ENCODE measurements around the gene CD63. TPM values are rescaled to one million over a fixed set of nuclear protein-coding genes. Genes with fewer than 3 reads are reported as not detected.

The CD63 gene
- total RNA-seq, 1 donor from 2014 or later = 1,479 TPM

GRCh38 chr12:55739025-55739378, 10.2 kb upstream of the CD63 start:
- DNase-seq (ENCODE audit: low read depth, low spot score) = no peak

DNA sequence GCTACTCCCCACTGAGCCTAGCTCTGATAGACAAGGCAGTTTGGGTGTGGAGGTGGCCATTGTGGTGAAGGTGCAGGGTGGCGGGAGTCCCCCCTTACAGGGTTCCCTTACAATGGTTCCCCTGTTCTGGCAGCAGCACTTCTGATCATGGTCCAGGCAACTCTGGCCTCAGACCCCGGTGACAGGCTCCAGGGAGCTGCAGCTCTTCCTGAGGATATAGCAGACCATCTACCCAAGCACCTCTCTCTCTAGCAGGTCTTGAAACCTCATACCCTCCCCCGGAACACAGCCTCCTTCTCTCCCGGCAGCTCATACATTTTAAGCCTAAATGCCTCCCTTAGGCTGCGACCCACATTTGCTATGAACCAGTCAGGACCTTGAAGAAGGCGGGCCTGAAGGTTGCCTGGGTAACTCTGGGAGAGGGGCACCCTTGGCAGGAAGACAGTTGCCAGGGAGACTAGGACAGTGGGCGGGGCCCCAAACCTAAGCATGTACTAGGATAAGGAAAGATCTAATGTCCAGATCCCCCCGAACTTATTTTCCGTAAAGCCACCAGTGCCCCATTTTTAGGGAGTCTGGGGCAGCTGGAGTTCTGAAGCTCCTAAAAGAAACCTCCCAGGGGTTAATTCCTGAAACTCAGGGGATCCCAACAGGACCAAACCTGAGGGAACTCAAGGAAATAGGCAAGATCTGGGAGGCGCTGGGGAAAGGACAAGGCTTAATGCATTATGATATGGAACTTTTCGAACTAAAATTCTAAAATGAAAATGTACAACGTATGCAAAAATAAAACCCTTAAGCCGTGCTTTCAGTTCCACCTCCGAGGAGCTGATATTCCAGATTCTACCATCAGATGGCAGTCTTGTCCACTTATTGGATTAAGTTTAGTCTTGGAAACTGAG, 9.6 kb upstream of the CD63 start:
- DNase-seq (ENCODE audit: low read depth, low spot score) = no peak

DNA sequence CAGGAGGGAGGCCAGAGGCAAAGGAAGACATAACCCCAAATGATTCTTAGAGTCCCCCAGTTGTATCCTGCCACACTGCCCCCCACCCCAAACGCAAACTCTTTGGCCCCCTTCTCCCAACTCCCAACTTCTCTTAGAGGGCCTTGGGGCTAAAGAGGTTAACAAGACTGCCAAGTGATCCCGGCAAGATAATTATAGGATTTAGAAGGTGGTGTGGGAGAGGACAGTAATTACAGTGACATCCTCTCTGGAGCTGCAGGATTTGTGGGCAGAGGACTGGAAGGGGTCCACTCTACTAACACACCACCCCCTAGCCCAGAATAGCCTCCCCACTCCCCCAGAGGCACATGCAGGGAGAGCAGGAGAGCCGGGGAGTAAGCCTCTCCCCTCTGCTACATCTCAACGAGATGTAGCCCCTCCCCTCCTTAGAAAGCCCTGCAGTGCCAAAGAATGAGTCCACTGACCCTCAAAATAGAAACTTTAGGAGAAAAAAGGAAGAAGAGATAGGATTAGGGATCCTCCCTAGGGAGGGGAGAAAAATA, 8.8 kb upstream of the CD63 start:
- no peak for DNase-seq (ENCODE audit: low read depth, low spot score)

DNA sequence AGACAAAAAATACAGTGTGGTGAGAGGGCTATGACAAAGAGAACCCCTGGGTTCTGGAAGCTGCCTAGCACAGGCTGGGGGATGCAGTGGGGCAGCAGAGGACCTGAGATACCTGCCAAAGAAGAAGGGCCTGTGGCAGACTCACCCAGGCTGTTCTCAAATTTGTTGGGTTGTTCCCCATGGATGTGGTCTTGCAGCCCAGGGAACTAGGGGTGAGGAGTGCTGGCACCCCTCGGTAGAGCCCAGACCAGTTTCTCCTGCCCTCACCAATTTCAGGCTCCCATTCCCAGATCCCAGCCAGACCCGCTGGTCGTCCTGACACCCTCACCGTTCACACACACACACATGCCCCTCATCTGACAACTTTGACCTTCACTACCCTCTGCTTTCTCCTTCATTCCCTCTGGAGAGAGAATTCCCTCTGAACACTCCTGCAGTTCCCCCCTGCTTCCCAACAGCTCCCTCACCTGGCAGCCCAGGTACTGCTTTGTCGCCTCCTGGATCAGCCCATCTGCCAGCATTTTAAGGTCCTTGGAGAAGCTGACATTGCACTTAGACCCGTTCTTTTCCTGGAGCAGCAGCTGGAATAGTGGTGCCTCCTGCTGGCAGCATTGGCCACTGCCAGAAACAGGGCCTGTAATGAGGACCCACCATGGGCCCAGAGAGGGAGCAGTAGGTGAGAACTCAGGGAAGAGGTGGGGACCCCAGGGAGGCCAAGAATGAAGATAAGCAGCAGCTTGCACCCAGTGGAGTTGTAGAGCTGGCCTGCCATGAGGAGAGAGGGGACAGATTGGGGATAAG, 8.2 kb upstream of the CD63 start:
- no peak for DNase-seq (ENCODE audit: low read depth, low spot score)

DNA sequence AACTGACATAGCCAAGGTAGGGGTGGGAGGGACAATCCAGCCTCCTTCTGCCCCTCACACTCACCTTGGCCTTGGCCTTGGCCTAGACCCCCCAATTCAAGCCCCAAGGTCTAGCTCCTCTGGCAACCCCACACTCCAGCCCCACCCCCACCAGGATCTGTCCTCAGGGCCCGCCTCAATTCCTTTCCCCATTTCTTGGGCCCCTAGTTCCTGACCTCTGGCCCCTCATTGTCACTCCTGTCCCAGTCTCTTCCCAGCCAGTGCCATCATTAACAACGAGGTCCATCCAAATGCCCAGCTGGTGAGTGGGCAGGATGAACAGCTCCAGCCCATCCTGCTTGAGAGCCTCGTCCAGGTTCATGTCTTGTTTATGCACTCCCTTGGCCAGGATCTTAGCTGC, 7.3 kb upstream of the CD63 start:
- DNase-seq (ENCODE audit: low read depth, low spot score) = no peak

GRCh38 chr12:55734595-55734994, 5.8 kb upstream of the CD63 start:
- DNase-seq (ENCODE audit: low read depth, low spot score) = no peak

DNA sequence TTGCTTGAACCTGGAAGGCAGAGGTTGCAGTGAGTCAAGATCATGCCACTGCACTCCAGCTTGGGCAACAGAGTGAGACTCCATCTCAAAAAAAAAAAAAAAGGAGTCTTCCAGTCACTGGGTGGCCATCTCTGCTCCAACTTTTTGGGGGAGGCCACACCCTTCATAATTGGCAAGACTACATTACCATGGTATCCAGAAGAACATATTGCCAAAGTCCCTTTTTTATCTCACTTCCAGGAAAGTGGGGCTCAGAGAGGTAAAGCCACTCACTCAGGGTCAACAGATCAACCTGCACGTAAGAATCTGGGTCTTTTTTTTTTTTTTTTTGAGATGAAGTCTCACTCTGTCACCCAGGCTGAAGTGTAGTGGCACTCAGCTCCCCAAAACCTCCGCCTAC, 5.0 kb upstream of the CD63 start:
- DNase-seq (ENCODE audit: low read depth, low spot score) = no peak

DNA sequence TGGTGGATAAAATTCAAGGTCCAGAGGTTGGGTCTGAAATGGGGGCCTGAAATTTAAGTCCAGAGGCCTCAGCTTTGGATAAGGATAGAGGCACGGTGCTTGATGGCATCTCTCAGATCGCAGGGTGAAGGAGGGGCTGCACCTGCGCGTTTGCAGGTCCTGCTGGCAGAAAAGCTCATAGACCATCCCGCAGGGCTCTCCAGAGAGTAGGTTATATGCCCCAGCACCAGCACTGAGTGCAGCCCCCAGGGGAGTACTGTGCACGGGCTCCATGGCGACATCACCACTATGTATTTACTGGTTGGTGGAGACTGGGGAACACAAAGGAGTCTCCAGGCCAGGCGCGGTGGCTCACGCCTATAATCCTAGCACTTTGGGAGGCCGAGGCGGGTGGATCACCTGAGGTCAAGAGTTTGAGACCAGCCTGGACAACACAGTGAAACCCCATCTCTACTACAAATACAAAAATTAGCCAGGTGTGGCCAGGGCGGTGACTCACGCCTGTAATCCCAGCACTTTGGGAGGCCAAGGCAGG, 4.3 kb upstream of the CD63 start:
- no peak for DNase-seq (ENCODE audit: low read depth, low spot score)

- DNase-seq (ENCODE audit: low read depth, low spot score) = no peak
Measured at GRCh38 chr12:55732288-55732687, 3.5 kb upstream of the CD63 start.

- DNase-seq (ENCODE audit: low read depth, low spot score) = no peak
Measured at GRCh38 chr12:55729819-55730818, 1.3 kb upstream of the CD63 start.

DNA sequence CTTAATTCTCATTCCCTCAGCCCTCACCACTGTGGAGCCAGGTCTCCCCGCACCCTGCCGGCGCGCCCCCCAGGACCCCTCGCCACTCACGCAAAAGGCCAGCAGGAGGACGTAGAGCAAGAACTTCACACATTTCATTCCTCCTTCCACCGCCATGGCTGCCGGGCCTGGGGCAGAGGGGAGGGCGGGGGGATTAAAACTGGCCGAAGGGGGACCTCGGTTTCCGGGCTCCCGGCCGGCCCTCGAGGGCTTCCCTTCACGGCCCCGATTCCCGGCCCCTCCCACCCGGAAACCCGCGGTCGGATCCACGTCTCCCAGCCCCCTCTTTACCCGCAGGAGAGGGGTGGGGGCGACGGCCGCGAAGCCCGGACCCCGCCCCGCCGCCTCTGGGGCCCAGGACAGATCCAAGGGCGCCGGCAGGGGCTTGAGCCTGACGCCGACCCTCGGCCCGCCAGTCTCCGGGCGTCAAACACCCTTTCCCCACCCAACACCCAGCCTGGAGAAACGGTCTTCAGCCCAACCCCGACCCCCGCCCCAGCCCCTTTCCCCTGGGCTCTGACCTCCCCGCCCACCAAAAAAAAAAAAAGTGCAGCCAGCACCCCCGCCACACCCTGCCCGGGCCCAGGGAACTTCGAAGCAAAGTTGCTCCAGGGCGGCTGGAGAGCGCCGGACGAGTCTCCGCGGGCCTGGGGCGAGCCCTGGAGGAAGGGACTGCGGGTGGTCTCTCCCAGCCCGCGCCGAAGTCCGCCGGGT, 447 bp downstream of the CD63 start:
- DNase-seq (ENCODE audit: low read depth, low spot score) = no peak

DNA sequence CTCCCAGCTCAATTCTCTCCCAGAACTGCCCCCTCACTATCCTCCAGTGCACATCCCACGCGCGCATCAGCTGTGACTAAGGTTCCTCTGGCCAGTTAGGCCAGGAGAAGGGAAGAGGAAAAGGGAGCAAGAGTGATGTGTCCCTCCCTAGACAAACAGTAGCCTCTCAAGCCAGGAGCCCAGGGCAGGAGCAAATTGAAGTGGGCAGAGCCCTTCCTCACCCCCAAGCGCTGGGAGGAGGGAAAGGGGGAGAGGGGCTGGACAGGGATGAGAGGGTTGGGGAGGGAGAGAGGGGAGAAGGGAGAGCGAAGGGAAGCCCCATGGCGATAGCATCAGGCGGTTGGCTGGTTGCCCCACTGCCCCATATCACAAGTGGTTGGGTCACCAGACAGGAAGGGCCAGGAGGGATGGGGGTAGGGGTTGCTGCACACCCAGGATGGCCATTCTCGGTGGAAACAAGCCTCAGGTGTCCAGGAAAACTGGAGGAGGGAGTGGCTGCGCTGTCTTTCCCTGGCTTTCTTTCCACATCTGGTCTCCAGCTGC, 1.1 kb downstream of the CD63 start:
- DNase-seq (ENCODE audit: low read depth, low spot score) = no peak

- no peak for DNase-seq (ENCODE audit: low read depth, low spot score)
Measured at GRCh38 chr12:55726971-55727370, 1.8 kb downstream of the CD63 start.

- DNase-seq (ENCODE audit: low read depth, low spot score) = no peak
Measured at GRCh38 chr12:55725556-55725955, 3.3 kb downstream of the CD63 start.

DNA sequence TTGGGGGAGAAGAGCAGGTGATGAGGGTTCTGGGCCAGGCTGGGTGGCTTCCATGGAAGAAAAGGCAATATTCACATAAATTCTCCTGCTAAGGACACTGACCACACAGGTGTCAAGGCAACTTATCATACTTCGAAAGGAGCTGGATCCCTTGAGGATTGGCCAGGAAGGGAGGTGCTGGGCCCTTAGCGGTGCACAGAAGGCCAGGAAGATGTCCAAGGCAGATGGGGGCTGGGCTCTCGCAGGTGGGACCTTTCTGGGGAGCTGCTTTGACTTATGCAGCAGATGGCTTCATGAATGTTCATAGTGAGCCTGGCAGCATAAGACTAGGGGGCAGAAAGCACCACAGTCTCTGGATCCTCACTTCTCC, 3.9 kb downstream of the CD63 start:
- no peak for DNase-seq (ENCODE audit: low read depth, low spot score)

DNA sequence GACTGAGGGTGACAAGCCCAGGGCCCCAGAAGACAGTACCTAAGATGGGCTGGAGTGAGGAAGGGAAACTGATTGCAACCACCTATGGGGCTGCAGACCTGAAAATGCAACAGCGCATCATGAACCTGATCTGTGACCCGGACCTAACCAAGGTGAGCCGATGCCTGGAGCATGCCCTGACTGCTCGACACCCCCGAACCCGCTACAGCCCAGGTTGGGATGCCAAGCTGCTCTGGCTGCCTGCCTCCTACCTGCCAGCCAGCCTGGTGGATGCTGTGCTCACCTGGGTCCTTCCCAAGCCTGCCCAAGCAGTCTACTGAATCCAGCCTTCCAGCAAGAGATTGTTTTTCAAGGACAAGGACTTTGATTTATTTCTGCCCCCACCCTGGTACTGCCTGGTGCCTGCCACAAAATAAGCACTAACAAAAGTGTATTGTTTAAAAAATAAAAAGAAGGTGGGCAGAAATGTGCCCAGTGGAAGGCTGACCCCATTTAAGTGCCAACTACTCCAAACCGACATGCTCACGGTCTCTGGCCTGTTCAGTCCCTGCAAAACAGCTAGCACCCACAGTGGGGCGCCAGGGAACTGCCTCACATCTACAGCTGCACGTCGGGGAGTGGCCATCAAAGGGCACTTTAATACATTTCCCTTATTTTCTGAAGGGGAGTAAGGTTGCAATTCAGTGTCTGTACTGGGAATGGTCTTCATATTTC, 4.4 kb downstream of the CD63 start:
- DNase-seq (ENCODE audit: low read depth, low spot score) = no peak

GRCh38 chr12:55723516-55724225, 5.1 kb downstream of the CD63 start:
- DNase-seq (ENCODE audit: low read depth, low spot score) = no peak

GRCh38 chr12:55722948-55723347, 5.9 kb downstream of the CD63 start:
- DNase-seq (ENCODE audit: low read depth, low spot score) = no peak

Data from pulmonary artery endothelial cell (primary cell).